NOMO-1 (cell line): ENCODE data around the gene HLA-DQA2.
"Not testable (repeated sequence)": the region's sequence is repeated elsewhere in the genome, so short reads cannot be mapped to it uniquely, and the experiment has no call there.

Source experiments
- DNase-seq, 2 experiments: peaks; one replicate each; lab custom pipeline; 2025; ENCODE audit not compliant: unreplicated experiment in 2 of 2; lab: John Stamatoyannopoulos, UW

Gene HLA-DQA2

DNA sequence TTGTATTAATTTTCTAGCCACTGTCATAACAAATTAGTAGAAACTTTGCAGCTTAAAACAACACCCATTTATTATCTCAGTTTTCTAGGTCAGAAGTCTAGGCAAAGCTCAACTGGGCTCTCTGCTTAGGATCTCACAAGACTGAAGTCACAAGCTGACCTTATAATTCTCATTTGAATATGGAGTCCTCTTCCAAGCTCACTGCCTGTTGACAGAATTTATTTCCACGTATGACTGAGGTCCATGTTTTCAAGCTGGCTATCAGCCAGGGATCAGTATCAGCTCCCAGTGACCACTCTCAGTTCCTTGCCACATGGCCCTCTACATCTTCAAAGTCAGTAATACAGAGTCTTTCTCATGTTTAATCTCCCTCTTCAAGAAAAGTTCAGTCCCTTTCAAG, 33.9 kb downstream of the HLA-DQA2 start:
- no peak for DNase-seq

DNA sequence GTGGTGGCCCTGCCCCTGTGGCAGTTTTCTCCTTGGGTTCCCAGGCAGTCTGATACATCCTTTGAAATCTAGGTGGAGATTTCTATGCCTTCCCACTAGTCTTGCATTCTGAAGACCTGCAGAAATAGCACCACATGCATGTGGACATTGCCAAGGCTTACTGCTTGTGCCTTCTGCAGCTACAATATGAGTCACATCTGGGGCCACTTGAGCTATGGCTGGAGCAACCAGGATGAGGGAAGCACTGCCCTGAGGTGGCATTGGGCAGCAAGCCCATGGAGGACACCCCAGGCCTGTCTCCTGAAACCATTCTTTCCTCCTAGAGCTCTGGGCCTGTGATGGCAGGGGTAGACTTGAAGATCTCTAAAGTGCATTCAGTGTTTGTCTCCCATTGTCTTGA, 37.8 kb downstream of the HLA-DQA2 start:
- DNase-seq: no peak

DNA sequence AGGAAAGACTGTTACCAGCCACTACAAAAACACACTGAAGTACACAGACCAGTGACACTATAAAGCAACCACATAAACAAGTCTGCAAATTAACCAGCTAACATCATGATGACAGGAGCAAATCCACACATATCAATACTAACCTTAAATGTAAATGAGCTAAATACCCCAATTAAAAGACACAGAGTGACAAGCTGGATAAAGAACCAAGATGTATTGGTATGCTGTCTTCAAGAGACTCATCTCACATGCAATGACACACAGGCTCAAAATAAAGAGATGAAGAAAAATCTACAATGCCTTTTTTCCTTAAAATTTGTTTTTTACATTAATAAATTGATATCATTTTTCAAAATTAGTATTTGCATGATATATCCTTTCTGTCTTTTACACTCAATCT, 41.7 kb downstream of the HLA-DQA2 start:
- DNase-seq: not testable (repeated sequence)

DNA sequence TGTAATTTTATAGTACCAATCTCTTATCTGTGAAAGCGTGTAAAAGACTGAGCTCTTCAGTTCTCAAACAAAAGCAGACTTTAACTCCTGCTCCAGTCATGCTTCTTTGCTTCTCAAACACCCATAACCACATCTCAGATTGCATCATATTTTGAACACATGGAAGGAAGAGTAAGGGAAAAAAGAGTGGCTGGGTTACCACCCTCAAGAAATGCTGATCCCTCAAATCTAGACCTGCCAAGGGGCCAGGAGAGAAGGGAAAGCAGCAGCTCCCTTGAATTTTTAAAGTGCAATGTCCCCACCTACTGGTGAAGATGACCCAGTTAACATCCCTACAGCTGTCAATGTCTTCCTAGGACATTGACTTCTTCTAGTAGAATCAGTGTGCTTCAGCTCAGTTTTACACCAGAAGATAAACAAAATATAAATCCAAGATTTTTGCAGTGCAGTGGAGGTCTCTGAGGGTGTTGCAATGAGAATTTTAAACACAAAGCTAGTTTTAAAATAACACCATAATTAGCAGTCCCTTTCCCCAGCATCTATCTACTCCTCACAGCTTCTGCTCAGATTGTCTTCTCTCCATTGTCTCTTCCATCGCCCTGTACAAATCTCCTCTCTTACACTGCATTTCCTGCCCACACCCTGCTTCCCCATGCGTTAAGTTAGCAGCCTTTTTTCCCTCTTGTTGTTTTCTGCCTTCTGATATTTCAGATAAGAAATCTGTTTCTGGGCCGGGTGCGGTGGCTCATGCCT, 44.8 kb downstream of the HLA-DQA2 start:
- DNase-seq: peak; percentile 48 to 72

DNA sequence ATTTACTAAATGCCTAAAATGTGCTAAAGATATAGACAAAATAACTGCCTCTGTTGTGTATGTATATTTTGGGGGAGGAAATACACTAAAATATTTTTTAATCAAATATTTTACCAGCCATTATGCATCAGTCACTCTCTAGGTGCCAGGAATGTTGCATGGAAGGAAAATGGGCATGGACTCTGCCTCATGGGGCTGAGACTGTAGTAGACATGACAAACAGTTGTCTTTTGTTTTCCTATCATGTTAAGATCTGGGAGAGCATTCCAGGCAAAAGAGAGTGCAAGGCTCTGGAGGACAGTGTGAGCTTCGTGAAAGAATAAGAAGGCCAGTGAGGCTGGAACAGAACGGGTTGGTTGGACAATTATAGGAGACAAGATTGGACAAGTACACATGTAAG, 49.1 kb downstream of the HLA-DQA2 start:
- DNase-seq: no peak

DNA sequence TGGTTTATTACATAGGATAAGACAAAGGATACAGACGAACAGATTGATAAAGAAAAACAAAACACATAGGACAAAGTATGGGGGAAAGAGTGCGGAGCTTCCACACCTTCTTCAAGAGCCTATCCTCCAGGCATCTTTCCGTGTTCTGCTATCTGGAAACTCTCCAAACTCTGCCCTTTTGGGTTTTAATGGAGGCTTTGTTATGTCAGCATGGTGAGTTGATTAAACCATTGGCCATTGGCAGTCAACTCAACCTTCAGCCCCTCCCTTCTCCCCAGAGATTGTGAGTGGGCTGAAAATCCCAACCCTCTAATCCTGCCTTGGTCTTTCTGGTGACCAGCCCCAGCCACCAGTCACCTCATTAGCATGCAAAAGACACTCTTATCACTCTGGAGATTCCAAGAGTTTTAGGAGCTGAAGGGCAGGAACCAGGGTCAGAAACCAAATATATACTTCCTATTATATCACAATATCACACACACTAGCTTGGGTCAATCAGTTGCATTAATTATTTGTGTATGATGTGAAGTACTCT, 51.8 kb downstream of the HLA-DQA2 start:
- DNase-seq: no peak

DNA sequence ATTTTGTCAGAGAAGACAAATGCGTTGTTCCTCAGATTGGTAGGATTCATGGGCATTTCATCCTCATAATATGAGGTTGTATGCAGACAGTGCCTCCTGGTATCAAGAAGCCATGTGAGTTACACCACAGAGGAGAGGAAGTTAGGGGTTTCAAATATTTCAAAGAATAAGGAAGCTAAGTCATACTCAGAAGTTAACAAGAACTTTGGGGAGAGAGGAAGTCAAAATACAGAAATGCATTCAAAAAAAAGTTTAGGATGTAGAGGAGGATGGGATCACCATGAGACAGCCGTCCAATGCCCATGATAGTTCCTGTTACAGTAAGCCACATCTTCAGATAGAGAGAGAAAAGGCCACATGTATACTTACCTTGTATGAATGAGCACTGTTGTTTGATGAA, 53.3 kb downstream of the HLA-DQA2 start:
- peak; percentile 65 to 91 for DNase-seq
